T-helper 2 cell treated with Interferon-gamma antibody and Interleukin-4, amounts not matched to agents 100 ng/mL and 5 ng/mL, for 36 hours (primary cell): ENCODE results near the gene ACTRT2. TPM values are rescaled to one million over a fixed set of nuclear protein-coding genes. Genes with fewer than 3 reads are reported as not detected.

Experiments
- intact Hi-C: fragments of 100-400 bp; cut with micrococcal nuclease; formaldehyde crosslinking; loops from one replicate; pipeline ENCODE4 v1.15.1; 2023
- total RNA-seq: library from RNA; stranded (reverse); gene quantifications from 2 replicates; pipeline ENCODE4 v1.2.3, GENCODE V29; 2022

The ACTRT2 gene
- total RNA-seq, 1 donor from 2014 or later, result not detected

DNA sequence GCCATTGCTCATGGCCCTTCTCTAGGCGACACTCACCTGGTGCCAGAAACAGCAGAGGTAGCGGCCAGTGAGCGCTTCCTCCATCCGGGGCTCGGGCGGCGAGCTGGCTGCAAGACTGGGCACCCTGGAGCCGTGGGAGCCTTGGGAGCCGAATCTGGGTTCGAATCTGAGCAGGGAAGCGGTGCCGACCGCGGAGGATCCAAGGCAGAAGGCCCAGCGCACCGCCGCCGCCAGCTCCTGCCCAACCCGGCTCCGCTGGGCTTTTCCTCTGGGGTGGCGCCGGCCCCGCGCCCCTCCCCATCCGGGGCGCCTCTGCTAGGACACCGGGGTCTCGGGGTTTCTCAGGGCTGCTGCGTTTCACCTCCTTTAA is 46.0 kb downstream of the ACTRT2 start:
- intact Hi-C loops, result no loop called here

DNA sequence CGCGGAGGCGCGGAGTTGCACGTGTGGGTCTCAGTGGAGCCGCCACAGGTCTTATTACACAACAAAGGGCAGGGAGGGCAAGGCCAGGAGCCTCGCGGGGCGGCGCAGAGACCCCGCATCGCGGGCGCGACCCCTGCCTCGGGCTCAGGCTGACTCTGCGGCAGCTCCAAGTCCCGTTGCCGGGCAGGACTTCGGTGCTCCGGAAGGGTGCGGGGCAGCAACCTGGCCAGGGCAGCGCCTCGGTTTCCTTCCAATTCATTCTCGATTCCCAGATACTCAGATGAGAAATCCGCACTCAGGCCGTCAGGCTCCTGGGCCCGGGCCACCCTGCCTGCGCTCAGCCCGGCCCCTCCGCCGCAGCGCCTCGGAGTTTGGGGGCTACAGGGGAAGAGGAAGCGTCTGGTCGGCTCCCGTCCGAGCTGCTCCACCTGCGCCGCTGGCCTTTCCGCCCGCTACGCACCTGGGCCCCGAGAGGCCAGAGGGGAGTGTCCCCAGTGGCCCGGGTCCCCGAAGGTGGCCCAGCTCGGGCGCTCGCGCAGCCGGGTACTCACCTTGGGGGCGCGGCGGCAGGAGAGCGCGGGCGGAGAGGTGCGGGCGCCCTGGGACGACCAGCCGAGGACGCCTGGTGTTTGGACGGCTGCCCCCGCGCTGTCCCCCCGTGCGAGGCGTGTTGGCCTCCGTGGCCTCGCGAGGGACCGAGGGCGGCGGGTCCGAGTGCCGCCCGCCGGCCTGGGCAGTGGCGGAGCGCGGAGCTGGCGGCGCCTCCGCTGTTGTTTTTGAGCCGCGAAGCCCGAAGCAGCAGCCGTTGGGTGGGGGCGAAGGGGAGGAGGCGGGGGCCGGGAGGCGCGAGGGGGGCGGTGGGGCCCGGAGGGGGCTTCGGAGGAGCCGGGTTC is 46.6 kb downstream of the ACTRT2 start:
- intact Hi-C loops, result no loop called here

- intact Hi-C loops, result no loop called here
Observed at GRCh38 chr1:3068564-3069431, 47.5 kb downstream of the ACTRT2 start, which contains the start of gene PRDM16. Gene PRDM16 (plus strand): TSS chr1:3069203. CDS start chr1:3069260, 57 bp downstream.

GRCh38 chr1:3069491-3070308 is 48.4 kb downstream of the ACTRT2 start:
- intact Hi-C loops, result no loop called here

- intact Hi-C loops, result no loop called here
Observed at GRCh38 chr1:3070309-3070643, 49.0 kb downstream of the ACTRT2 start.

DNA sequence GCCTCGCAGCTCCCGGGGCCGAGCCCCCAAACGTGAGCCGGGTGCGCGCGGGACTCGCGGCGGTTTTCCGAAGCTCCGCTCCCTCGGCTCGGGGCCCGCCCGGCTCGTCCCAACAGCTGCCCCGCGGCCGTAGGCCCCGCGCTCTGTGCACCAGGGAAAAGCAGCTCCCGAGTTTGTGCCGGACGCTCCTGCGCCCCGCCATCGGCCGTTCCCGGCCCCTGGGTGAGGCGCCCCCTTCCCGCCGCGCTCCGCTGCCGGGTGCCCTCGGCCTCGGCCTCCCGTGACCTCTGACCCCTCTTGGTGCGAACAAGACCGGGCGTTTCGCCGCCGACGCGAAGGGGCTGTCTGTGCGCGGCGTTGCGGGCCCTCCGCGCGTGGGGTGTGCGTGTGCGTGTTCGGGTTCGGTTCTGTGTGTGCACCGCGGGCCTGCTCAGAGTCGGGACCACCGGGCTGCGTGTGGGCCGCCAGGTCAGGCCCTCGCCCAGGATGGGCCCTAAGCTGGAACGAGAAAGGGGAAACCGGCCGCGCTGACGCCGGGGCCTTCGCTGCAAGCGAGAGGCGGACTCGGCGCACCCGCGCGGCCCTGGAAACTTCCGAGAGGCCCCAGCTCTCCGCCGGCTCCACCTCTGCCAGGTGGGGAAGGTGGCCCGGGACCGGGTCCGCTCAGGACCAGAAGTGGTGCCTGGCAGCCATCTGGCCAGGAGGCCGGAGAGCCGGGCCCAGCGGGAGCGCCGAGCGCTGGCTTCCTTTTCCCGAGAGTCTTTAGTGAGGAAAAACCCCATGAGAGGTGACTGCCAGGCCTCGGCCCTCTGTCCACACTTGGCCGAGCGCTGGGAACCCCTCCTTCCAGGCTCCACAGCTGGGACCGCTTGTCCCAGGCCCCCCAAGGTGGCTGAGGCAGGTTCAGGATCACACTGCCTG is 49.6 kb downstream of the ACTRT2 start:
- intact Hi-C loops, result no loop called here

DNA sequence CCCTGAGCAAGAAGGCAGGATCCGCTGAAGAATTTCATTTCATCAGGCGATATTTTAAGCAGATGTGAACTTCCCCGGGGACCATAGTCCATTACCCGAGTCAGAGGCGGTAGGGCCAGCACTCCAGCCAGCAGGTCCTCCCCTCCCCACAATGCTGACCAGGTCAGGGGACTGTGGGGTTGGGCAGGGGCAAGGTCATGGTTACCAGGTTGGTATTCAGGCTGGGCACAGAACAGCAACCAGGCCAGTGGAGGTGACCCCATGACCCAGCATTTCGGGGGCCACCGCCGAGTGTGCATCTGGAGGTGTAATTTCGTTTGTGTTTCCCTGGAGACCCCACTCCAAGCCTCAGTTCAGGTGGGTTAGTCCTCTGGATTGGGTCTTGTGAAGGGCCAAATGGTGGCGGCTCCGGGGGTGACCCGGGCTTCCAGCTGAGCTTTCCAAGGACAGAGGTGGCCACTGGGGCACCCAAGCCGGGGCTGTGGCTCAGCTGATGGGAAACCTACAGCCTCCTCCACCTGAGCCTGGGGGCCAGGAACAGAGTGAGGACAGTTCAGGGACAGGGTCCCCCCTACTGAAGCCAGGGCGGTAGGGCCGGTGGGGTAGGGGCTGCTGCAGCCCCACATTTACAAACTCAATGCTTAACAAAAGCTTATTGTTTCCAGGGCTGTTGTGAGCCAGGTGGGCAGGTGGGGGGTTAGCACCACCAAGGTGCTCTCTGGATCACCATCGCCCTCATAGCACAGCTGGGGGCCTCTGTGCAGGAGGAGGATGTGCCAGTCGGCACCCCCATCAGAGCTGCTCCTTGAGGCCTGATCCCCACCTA is 50.5 kb downstream of the ACTRT2 start:
- intact Hi-C loops, result no loop called here

Other genes starting within 250 kb of the ACTRT2 start
- 1.3 and 1.7 TPM in 2 replicates for gene TTC34, start 219.8 kb upstream of the ACTRT2 start, total RNA-seq
- gene PRDM16, start 47.7 kb downstream of the ACTRT2 start, total RNA-seq, result not detected in 2 replicates